ENCODE data around the gene PLEKHA7.

PLEKHA7 gene

DNA sequence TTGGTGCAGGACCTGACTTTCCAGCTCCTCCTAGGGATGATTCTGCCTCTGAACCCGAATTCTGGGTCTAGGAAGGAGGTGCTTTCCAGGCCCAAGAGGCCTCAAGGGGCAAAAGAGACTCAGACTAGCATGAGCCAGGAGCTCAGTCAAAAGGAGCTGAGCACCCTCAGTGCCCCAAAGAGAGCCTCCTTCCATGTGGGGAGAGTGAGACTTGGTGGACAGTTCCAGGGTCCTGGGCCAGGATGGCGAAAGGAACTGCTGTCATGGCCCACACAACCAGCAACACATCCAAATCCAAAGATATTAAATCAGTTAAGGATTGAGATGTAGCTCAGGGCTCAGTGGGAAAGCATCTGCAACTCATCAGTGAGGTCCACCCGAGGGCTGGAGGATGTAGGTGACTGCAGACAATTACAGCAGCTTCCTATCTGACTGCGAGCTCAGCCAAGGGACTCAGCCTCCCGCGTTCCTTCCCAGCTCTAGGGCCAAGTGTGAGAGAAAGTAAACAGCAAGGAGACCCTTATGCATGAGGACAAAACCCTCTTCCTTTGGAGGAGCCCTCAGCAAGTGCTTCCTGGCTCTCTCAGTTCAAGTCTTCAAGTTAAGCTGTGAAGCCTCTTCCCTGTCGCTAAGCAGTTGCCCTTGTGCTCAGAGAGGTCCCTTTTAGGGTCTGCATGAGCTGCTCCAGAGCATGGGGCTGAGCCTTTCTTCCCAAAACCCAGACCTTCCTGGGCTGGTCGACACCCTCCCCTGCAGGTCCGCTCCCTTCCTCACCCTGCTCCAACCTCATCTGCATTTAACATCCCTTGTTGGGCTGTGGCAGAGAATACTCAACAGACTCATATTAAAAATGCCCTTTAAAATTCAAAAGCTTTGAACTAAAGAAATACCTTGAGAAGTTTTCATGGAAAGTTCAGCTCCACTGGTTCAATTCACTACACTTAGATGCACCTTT lies 240.0 kb downstream of the PLEKHA7 start:
- DNase-seq (ENCODE audit: low spot score): no peak

GRCh38 chr11:16772141-16772512 lies 242.1 kb downstream of the PLEKHA7 start:
- DNase-seq (ENCODE audit: low spot score): no peak

- no peak for DNase-seq (ENCODE audit: low spot score)
Observed at GRCh38 chr11:16771350-16772140, 242.7 kb downstream of the PLEKHA7 start.

DNA sequence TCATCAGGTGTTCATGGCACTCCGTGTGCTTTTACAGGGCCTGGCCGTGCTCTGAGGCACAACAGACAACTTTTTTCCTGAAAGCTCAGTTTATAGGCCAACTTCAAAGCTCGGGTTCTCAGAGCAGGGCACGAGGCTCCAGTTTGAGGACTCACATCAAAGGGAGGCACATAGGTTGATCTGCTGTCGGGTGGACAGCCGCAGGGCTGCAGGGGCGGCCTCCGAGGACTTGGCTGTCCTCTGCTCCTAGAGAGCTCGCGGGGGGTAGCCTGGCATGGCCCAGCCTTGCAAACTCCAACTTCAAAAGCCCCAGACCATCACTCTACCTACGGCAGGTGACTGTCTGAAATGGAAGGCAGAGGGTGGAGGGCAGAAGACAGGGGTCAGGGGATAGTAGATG lies 244.2 kb downstream of the PLEKHA7 start:
- DNase-seq (ENCODE audit: low spot score): no peak

DNA sequence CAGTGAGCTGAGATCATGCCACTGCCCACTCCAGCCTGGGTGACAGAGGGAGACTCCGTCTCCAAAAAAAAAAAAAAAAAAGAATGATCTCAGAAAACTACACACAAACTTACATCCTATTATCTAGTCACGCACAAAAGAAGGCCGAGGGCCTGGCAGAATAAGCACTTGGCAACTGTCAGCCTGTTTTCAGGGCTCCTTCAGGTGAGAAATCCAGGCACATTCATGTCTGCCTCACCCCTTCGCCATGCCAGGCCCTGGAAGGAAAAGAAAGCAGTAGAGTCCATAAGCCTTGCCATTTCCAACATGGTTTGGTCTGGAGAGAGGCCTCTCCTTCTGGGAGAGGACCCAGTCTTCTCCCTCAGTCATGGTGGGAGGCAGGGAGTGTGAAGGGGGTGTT lies 244.8 kb downstream of the PLEKHA7 start:
- no peak for DNase-seq (ENCODE audit: low spot score)

- no peak for DNase-seq (ENCODE audit: low spot score)
Observed at GRCh38 chr11:16767957-16768356, 246.3 kb downstream of the PLEKHA7 start.

DNA sequence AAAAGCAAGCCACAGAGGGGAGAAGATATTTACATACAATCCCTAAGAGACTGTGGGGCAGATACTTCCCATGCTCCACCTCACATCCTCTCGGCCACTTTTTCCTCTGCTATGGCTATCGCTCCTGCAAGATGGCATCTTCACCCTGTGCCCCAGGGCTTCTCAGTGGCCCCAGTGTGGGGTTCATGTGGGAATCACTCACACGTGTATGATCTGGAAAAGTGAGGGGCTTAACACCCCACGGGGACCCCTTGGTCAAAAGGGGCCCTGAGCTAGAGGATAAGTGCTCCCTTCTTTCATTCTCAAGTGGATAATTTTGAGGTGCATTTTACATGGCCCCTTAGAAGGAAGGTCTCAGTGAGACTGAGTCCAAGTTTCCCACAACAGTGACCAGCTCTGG lies 247.1 kb downstream of the PLEKHA7 start:
- DNase-seq (ENCODE audit: low spot score): no peak

GRCh38 chr11:16764888-16765287 lies 249.3 kb downstream of the PLEKHA7 start:
- no peak for DNase-seq (ENCODE audit: low spot score)

- no peak for DNase-seq (ENCODE audit: low spot score)
Observed at GRCh38 chr11:16763746-16764145, 250.5 kb downstream of the PLEKHA7 start.

DNA sequence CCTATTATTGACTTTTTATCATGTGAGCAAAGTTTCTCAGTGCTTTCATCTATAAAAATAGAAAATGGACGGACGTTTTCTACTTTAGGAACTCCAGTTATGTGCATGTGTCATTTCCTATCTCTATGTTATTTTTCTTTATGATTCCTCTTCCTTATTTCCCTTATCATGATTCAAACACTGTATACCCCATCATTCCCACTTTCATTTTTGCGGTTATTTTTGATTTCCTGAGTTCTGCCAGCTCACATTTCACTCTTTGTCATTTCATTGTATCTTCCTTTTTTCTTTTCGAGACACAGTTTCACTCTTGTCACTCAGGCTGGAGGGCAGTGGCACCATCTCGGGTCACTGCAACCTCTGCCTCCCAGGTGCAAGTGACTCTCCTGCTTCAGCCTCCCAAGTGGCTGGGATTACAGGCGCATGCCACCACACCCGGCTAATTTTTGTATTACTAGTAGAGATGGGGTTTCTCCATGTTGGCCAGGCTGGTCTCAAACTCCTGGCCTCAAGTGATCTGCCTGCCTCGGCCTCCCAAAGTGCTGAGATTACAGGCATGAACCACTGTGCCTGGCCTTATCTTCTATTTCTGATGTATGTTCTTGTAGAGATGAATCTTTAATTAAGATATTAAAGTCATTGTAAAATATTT lies 254.2 kb downstream of the PLEKHA7 start:
- DNase-seq (ENCODE audit: low spot score): no peak

DNA sequence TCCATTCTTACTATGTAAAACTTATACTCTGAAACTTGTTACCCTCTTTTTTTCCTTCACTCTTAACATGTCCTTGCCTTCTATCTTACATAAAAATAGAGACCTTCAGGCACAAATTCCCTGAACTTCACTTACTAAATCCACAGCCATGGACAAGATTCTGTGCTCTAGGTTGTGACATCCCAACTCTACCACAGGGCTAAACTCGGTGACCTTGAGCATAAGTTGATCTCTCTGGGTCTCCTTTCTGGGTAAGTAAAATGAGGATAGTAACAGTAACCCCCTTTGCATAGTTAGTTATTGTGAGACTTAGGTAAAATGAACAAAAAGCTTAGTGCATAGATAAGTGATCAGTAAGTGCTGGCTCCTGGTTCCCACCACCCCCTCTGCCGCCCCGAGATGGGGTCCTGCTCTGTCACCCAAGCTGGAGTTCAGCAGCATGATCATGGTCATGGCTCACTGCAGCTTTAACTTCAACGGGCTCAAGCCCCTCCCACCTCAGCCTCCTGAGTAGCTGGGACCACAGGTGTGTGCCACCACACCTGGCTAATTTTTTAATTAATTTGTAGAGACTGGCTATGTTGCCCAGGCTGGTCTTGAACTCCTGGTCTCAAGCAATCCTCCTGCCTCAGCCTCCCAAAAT lies 255.7 kb downstream of the PLEKHA7 start:
- no peak for DNase-seq (ENCODE audit: low spot score)

- DNase-seq (ENCODE audit: low spot score): no peak
Observed at GRCh38 chr11:16750417-16750816, 263.8 kb downstream of the PLEKHA7 start.

DNA sequence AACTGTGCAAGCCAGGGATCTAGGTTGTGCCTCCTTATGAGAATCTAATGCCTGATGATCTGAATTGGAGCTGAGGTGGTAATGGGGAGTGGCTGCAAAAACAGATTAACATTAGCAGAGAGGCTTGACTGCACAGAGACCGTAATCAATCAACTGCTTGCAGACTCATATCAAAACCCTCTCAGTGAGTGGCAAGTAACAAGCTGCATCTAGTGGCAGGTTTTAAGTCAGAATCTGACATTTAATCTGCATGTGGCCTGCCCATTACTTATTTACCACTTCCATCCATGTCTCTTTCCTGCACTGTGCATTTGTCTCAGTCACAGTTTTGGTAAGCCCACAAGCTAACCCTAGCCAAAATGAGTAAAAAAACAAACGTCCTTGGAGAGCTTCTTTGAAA lies 264.5 kb downstream of the PLEKHA7 start:
- DNase-seq (ENCODE audit: low spot score): no peak

- DNase-seq (ENCODE audit: low spot score): no peak
Observed at GRCh38 chr11:16749092-16749491, 265.1 kb downstream of the PLEKHA7 start.

DNA sequence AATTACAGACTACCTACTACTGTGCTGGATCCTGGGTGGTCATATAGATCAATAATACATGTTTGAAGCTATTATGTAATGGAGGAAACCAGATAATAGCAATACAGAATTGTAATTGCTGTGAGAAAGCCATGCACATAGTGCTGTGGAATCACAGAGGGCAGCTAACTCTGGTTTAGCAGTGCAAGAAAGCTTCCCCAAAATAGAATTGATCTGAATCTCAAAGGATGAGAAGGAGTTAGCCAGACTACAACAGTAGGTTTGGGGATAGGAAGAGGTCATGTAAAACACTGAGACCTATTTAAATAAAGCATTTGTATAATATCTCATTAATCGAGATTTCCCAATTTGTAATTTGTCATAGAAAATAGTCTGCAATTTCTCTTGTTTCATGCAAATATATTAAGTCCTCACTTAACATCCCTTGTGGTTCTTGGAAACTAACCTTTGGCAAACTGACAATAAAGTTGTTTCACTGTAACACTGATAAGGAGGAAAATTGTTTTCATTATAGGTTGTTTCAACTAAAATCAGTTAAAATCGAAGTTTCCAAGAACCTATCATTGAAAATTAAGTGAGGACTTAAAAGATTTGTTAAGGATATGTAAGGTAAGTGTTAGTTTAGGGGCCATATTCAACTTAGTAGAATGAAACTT lies 268.1 kb downstream of the PLEKHA7 start:
- DNase-seq (ENCODE audit: low spot score): no peak

DNA sequence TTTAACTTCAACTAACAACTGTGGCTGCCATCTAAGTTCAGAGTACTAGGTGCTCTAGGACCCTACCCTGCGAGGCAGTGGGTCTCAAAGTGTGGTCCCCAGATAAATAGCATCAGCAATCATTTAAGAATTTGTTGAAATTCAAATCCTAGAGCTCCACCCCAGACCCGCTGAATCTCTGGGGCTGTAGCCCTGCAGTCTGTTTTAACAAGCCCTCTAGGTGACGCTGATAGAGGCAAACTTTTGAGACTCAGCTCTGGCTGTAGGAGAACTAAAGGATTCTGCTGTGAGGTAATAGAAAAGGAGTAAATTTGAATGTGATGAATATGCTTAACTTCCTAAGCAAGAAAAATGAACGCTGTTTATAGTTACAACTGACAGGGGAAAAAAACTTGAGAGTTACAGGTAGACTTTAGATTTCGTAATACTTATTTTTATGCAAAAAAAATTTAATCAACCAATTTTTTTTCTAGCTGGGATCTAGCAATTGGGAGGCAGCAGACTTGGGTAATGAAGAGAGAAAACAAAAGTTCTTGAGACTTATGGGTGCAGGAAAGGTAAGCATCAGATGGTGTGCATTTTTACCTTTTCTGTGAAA lies 270.0 kb downstream of the PLEKHA7 start:
- DNase-seq (ENCODE audit: low spot score): no peak

GRCh38 chr11:16743478-16743877 lies 270.7 kb downstream of the PLEKHA7 start:
- DNase-seq (ENCODE audit: low spot score): no peak

DNA sequence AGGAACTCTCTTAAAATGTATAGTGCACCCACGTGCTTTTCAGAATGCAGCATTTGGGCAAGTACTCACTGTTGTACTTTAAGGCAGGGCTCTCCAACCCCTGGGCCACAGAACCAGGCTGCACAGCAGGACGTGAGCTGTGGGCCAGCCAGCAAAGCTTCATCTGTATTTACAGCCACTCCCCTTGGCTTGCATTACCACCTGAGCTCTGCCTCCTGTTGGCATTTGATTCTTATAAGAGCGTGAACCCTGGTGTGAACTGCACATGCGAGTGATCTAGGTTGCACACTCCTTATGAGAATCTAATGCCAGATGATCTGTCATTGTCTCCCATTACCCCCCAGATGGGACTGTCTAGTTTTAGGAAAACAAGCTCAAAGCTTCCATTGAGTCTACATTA lies 272.7 kb downstream of the PLEKHA7 start:
- no peak for DNase-seq (ENCODE audit: low spot score)

GRCh38 chr11:16738947-16739815 lies 275.0 kb downstream of the PLEKHA7 start:
- DNase-seq (ENCODE audit: low spot score): no peak
